Activated naive CD4-positive, alpha-beta T cell (primary cell): ENCODE results near the gene ABHD15.

Experiments
- DNase-seq, 4 experiments: peaks; one replicate each; lab custom pipeline; 2025; lab: John Stamatoyannopoulos, UW

ABHD15 gene

DNA sequence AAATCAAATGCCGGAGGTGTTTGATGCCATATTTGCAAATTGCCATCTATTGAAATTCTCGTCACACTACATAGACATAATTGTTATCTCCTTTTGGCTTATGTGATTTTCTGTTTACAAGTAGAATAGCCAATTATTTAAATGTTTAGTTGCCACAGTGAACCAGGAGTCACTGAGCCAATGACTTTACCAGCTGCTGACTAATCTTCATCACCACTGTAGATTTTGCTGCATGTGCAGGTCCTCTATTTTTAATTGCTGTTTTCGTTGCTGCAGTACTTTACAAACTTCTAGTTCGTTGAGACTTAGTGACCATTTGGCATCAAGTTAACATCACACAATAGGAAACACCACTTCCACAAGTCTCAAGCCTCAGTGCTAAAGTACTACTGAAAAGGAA lies 22.8 kb downstream of the ABHD15 start:
- no peak for DNase-seq

- no peak for DNase-seq
These were observed 32.9 kb downstream of the ABHD15 start for GRCh38 chr17:29533976-29534375.

GRCh38 chr17:29526322-29526721 lies 40.5 kb downstream of the ABHD15 start:
- DNase-seq = no peak

DNA sequence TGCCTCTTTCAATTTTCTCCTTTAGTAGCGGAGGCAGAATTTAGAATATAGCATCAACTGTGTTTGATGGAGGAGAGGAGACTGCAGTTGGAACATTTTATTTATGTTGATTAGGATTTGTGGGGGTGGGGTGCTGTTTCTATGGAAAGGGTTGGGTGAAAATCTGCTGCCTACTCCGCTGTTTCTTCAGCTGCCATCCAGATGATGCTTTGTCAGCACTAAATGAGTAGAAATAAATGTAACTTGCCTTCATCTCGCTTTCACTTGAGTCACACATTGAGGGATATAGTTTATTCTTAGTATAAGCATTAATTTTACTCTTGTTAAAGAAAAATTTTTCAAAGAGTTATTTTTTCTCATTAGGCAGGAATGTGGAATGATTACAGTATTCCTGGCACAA lies 42.1 kb downstream of the ABHD15 start:
- DNase-seq = no peak

DNA sequence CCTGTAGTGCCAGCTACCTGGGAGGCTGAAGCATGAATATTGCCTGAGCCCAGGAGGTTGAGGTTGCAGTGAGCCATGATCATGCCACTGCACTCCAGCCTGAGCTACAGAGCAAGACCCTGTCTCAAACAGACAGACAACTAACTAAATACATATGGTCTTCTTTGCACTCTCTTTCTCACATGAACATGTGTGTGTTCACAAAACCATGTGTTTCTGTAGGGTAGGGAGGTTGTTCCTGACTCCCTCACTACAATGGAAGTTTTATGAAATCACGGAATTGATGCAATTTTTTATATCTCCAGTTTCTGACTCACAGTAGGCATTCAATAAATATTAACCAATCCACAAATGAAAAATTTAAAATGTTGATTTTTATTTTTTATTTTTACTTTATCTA lies 48.5 kb downstream of the ABHD15 start:
- no peak for DNase-seq

GRCh38 chr17:29514792-29515191 lies 52.0 kb downstream of the ABHD15 start:
- no peak for DNase-seq

DNA sequence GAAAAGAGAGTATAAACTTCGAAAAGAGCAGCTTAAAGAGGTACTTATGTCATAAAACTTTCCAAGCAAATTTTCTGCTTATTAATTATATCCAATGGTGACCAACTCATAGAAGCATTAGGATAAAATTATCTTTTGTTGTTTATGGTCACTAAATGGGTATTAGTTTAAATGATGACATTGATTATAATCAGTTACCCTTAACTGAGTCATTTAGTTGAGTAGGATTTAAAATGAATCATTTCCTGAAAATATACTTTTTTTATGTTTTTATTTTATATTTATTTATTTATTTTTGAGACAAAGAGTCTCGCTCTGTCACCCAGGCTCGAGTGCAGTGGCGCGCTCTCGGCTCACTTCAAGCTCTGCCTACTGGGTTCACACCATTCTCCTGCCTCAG lies 55.9 kb downstream of the ABHD15 start:
- no peak for DNase-seq
